ENCODE measurements around the gene CNTROB.

- no peak for TF ChIP-seq CTCF (IDR thresholded peaks at IDR 0.05; ENCODE audit: low read depth, low read length)
- no peak for TF ChIP-seq MAX (IDR thresholded peaks at IDR 0.05; ENCODE audit: low read depth, low read length)
- TF ChIP-seq POLR2A (IDR thresholded peaks at IDR 0.05; ENCODE audit: extremely low read depth, insufficient read length), result no peak
Observed at GRCh38 chr17:7910281-7910680, 21.7 kb upstream of the CNTROB start.
